Astrocyte (in vitro differentiated cells and primary cell): ENCODE results near the gene TUBA3E. TPM values are rescaled to one million over a fixed set of nuclear protein-coding genes. Genes with fewer than 3 reads are reported as not detected.
"Not testable (repeated sequence)": the region's sequence is repeated elsewhere in the genome, so short reads cannot be mapped to it uniquely, and the experiment has no call there.

Experiments used
- DNase-seq: peaks from one replicate; pipeline ENCODE4 v3.0.0-alpha.2; 2010; ENCODE audit warnings: low read depth
- FAIRE-seq: peaks from 2 replicates; lab custom pipeline; 2011; peaks lifted over from hg19 to GRCh38; lab: Jason Lieb, UNC
- H2AFZ ChIP-seq: 2 replicates; pipeline ENCODE4 v1.6.0; 2012; ENCODE audit warnings: low read depth, low read length, inconsistent platforms
- H3K27ac ChIP-seq: 2 replicates; pipeline ENCODE4 v1.5.1; 2011; ENCODE audit warnings: low read depth, low read length, inconsistent platforms
- H3K27me3 ChIP-seq: 2 replicates; pipeline ENCODE4 v1.6.0; 2011; ENCODE audit warnings: low read length, inconsistent platforms; ENCODE audit not compliant: insufficient read depth
- H3K36me3 ChIP-seq: 2 replicates; pipeline ENCODE4 v1.5.1; 2011; ENCODE audit warnings: low read length, inconsistent platforms; ENCODE audit not compliant: insufficient read depth
- H3K4me1 ChIP-seq: 2 replicates; pipeline ENCODE4 v1.5.1; 2011; ENCODE audit warnings: low read length, inconsistent platforms; ENCODE audit not compliant: insufficient read depth
- H3K4me2 ChIP-seq: 2 replicates; pipeline ENCODE4 v1.6.0; 2012; ENCODE audit warnings: low read length, inconsistent platforms
- H3K4me3 ChIP-seq: 2 replicates; pipeline ENCODE4 v1.5.1; 2011; ENCODE audit warnings: low read depth, mild to moderate bottlenecking, low read length, inconsistent platforms; ENCODE audit not compliant: insufficient read depth
- H3K79me2 ChIP-seq: 2 replicates; pipeline ENCODE4 v1.6.0; 2012; ENCODE audit warnings: mild to moderate bottlenecking, low read length, inconsistent platforms; ENCODE audit not compliant: insufficient read depth
- H3K9ac ChIP-seq: 2 replicates; pipeline ENCODE4 v1.6.0; 2012; ENCODE audit warnings: mild to moderate bottlenecking, low read length, inconsistent platforms
- H3K9me3 ChIP-seq: 2 replicates; pipeline ENCODE4 v1.5.1; 2012; ENCODE audit warnings: low read depth, mild to moderate bottlenecking, low read length, inconsistent platforms; ENCODE audit not compliant: insufficient read depth
- H4K20me1 ChIP-seq: 2 replicates; pipeline ENCODE4 v1.6.0; 2012; ENCODE audit warnings: low read length, inconsistent platforms; ENCODE audit not compliant: insufficient read depth
- H3K27ac Mint-ChIP-seq: one replicate; pipeline ENCODE4 v1.8.0; 2021; ENCODE audit warnings: mild to moderate bottlenecking, mixed read lengths; ENCODE audit not compliant: unreplicated experiment
- H3K27me3 Mint-ChIP-seq: one replicate; pipeline ENCODE4 v1.8.0; 2021; ENCODE audit warnings: low read depth, mixed read lengths; ENCODE audit not compliant: unreplicated experiment
- H3K36me3 Mint-ChIP-seq: one replicate; pipeline ENCODE4 v1.8.0; 2021; ENCODE audit warnings: low read depth, mixed read lengths; ENCODE audit not compliant: unreplicated experiment
- H3K4me1 Mint-ChIP-seq: one replicate; pipeline ENCODE4 v1.8.0; 2021; ENCODE audit warnings: low read depth, mixed read lengths; ENCODE audit not compliant: unreplicated experiment
- H3K4me3 Mint-ChIP-seq: one replicate; pipeline ENCODE4 v1.8.0; 2021; ENCODE audit warnings: mild to moderate bottlenecking, moderate library complexity, mixed read lengths; ENCODE audit not compliant: unreplicated experiment
- H3K9me3 Mint-ChIP-seq: one replicate; pipeline ENCODE4 v1.8.0; 2021; ENCODE audit warnings: mild to moderate bottlenecking, mixed read lengths; ENCODE audit not compliant: unreplicated experiment
- CTCF ChIP-seq: IDR thresholded peaks from 2 replicates; pipeline ENCODE4 v1.5.1; 2011; ENCODE audit warnings: low read depth, mild to moderate bottlenecking, inconsistent platforms, low read length, moderate library complexity; ENCODE audit not compliant: insufficient read depth
- EZH2 ChIP-seq: IDR thresholded peaks from 2 replicates; pipeline ENCODE4 v1.6.1; 2012; ENCODE audit warnings: mild to moderate bottlenecking, low read length, inconsistent platforms; ENCODE audit not compliant: insufficient read depth
- total RNA-seq: library from RNA; stranded (reverse); gene quantifications from 2 replicates; pipeline ENCODE4 v1.2.1, GENCODE V29; 2021

TUBA3E gene
- total RNA-seq, 1 donor from 2014 or later: not detected

DNA sequence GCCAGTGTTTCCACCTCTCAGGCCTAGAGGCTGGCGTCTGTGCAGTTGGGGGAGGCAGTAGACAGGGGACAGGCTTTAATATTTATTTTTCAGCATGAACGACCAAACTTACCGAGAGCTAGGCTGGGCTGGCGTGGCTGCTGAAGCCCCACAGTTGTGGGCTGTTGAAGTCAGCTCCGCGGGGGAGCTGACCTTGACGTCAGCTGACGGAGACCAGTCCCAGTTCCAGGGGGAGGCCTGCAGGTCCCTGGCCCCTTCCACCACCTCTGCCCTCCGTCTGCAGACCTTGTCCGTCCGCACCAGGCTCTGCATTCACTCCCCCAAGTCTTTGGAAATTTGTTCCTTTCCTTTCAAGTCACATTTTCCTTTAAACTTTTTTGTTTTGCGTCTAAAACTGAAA is 33.4 kb upstream of the TUBA3E start:
- Histone ChIP-seq H3K9me3 (no peaks in the 10 kb centered on the region), H3K4me3 (no peak overlapping the region), H3K27me3 (no peaks in the 10 kb centered on the region), H3K79me2 (no peaks in the 10 kb centered on the region), H3K4me1 (no peaks in the 10 kb centered on the region), H3K27ac (no peak overlapping the region), H4K20me1 (no peaks in the 10 kb centered on the region), H2AFZ (no peak overlapping the region), H3K4me2 (no peak overlapping the region), H3K9ac (no peak overlapping the region), H3K36me3 (no peaks in the 10 kb centered on the region)
- Mint-ChIP-seq H3K27ac (no peak overlapping the region), H3K36me3 (no peaks in the 10 kb centered on the region), H3K4me1 (peaks cover 1% of the 10 kb centered on the region), H3K9me3 (peaks cover 1% of the 10 kb centered on the region), H3K4me3 (no peak overlapping the region), H3K27me3 (peaks cover 16% of the 10 kb centered on the region)
- FAIRE-seq (no peak), DNase-seq (no peak)
- TF ChIP-seq CTCF: no peak
- no peak for TF ChIP-seq EZH2

- not testable (repeated sequence) for H3K36me3 Mint-ChIP-seq, H3K9me3 Mint-ChIP-seq, H3K9me3 ChIP-seq, H3K79me2 ChIP-seq, H3K4me3 ChIP-seq, H3K36me3 ChIP-seq, H3K27ac Mint-ChIP-seq, H3K4me1 ChIP-seq, H4K20me1 ChIP-seq, FAIRE-seq, H3K4me2 ChIP-seq, DNase-seq, H2AFZ ChIP-seq, H3K27ac ChIP-seq, H3K4me3 Mint-ChIP-seq, H3K9ac ChIP-seq, H3K27me3 ChIP-seq, H3K4me1 Mint-ChIP-seq
- peaks cover 16% of the 10 kb centered on the region for H3K27me3 Mint-ChIP-seq
Measured at GRCh38 chr2:130230907-130231306, 32.7 kb upstream of the TUBA3E start.

- not testable (repeated sequence) for H3K9me3 Mint-ChIP-seq, H3K27ac Mint-ChIP-seq, H3K36me3 Mint-ChIP-seq, H3K9ac ChIP-seq, H3K4me3 Mint-ChIP-seq, H3K4me1 ChIP-seq, H3K4me3 ChIP-seq, H3K36me3 ChIP-seq, H3K79me2 ChIP-seq, H2AFZ ChIP-seq, H3K4me1 Mint-ChIP-seq, FAIRE-seq, H4K20me1 ChIP-seq, H3K9me3 ChIP-seq, H3K27me3 ChIP-seq, H3K4me2 ChIP-seq, DNase-seq, H3K27ac ChIP-seq
- H3K27me3 Mint-ChIP-seq: peaks cover 16% of the 10 kb centered on the region
Measured at GRCh38 chr2:130230376-130230775, 32.1 kb upstream of the TUBA3E start.

DNA sequence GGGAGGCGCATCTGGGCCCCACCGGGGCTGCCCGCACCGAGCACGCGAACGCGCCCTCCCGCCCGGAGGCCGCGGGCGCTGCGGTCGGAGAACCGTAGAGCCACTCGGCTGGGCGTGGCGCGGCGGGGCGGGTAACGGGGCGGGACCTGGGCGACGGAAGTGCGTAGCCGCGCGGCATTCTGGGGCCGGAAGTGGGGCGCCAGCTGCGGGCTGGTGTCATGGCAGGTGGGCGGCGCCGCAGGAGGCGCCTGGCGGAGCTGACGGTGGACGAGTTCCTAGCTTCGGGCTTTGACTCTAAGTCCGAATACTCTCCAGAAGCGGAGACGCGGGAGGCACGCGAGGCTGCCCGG is 30.9 kb upstream of the TUBA3E start:
- H3K27me3 ChIP-seq, H2AFZ ChIP-seq, H3K9ac ChIP-seq, H3K4me1 ChIP-seq, DNase-seq, H3K36me3 ChIP-seq, H3K4me1 Mint-ChIP-seq, H3K36me3 Mint-ChIP-seq, H3K9me3 ChIP-seq, H3K27ac ChIP-seq, FAIRE-seq, H3K27ac Mint-ChIP-seq, H3K4me3 ChIP-seq, H3K4me3 Mint-ChIP-seq, H3K79me2 ChIP-seq, H3K9me3 Mint-ChIP-seq, H4K20me1 ChIP-seq: not testable (repeated sequence)
- H3K27me3 Mint-ChIP-seq: peaks cover 15% of the 10 kb centered on the region
- peak overlapping the region; percentile 5 for H3K4me2 ChIP-seq

- H3K9me3 Mint-ChIP-seq, H3K36me3 ChIP-seq, H3K4me3 Mint-ChIP-seq, H3K27ac Mint-ChIP-seq, H3K4me1 Mint-ChIP-seq, H3K27me3 ChIP-seq, H3K27ac ChIP-seq, H3K9ac ChIP-seq, H3K4me3 ChIP-seq, H3K4me2 ChIP-seq, H3K4me1 ChIP-seq, H3K9me3 ChIP-seq, FAIRE-seq, H3K79me2 ChIP-seq, H2AFZ ChIP-seq, H3K36me3 Mint-ChIP-seq, H4K20me1 ChIP-seq, DNase-seq: not testable (repeated sequence)
- H3K27me3 Mint-ChIP-seq: peaks cover 15% of the 10 kb centered on the region
Measured at GRCh38 chr2:130228467-130229160, 30.4 kb upstream of the TUBA3E start.
